AG09319 (cell line): Measurements from ENCODE around the gene REPS1.

Experiments
- DNase-seq: peaks from one replicate; pipeline ENCODE4 v3.0.0-alpha.2; 2010; ENCODE audit warnings: low read depth; ENCODE audit errors: extremely low read depth
- TF ChIP-seq, protein P1 (sequence below): IDR thresholded peaks from 2 replicates; pipeline ENCODE4 v1.5.1; 2011; ENCODE audit warnings: low read depth, mild to moderate bottlenecking, inconsistent platforms, low read length, moderate library complexity

REPS1 gene

DNA sequence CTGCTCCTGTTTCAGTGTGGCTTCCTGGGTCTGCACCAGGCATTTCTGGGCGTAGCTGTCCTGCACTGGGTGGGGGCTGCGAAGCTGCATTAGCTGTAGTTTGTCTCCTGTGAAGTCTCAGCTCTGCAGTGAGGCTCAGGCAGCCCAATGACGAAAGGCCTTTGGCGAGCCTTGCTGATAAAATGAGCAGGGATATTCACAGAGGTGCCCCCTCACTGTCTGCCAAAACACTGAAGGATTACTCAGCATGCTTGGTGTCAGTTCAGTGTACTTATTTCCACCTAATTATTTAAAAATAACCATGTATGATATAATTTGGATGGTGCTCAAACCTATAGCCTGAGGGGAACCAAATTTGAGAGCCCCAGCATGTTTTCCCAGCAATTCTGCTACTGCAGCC is 118.7 kb downstream of the REPS1 start:
- TF ChIP-seq, protein P1, sequence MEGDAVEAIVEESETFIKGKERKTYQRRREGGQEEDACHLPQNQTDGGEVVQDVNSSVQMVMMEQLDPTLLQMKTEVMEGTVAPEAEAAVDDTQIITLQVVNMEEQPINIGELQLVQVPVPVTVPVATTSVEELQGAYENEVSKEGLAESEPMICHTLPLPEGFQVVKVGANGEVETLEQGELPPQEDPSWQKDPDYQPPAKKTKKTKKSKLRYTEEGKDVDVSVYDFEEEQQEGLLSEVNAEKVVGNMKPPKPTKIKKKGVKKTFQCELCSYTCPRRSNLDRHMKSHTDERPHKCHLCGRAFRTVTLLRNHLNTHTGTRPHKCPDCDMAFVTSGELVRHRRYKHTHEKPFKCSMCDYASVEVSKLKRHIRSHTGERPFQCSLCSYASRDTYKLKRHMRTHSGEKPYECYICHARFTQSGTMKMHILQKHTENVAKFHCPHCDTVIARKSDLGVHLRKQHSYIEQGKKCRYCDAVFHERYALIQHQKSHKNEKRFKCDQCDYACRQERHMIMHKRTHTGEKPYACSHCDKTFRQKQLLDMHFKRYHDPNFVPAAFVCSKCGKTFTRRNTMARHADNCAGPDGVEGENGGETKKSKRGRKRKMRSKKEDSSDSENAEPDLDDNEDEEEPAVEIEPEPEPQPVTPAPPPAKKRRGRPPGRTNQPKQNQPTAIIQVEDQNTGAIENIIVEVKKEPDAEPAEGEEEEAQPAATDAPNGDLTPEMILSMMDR = no peak
- no peak for DNase-seq

DNA sequence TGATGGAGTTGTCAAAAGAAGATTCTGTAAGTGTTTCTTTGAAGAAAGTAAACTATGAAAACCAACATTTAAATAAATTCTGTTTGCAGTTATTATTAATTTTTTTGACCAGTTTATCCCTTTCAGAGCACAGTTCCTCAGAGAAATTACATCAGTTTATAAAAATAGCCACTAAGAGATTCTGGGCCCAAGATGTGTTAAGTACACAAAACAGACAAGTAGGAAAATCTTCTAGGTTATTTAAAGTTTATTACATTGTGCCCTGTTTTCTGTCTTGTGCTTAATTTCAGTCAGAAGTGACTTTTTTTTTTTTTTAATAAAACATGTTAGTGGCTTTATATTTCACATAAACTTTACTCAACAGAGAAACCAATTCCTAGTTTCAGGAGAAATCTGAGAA is 119.9 kb downstream of the REPS1 start:
- TF ChIP-seq, protein P1 = no peak
- DNase-seq = no peak

DNA sequence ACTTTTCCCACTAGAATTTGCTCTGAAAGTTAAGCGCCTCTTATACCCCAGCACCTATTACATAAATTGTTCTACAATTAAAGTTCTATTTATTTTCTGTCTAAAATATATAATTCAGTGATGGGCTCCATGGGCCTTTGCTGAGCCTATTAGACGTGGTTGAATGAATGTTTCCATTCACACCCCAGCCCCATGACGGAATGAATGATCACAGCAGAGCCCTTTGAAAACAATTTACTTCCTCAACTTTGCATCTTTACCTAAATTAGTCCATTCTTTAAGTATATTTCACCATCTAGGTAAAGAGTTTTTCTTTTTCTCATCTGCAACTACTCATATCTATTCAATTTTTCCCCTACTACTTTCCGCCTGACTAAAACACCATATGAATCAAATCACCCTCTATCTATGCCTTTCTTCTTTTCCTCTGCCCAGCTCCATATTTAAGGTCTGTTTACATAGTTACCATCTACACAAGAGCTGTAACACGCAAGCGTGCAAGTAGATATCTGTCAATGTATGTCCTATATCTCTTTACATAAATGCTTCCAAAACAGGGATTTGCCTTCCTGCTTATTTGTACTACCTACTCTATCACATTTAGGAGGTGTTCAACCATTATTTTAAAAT is 122.5 kb downstream of the REPS1 start:
- TF ChIP-seq, protein P1 = no peak
- no peak for DNase-seq

DNA sequence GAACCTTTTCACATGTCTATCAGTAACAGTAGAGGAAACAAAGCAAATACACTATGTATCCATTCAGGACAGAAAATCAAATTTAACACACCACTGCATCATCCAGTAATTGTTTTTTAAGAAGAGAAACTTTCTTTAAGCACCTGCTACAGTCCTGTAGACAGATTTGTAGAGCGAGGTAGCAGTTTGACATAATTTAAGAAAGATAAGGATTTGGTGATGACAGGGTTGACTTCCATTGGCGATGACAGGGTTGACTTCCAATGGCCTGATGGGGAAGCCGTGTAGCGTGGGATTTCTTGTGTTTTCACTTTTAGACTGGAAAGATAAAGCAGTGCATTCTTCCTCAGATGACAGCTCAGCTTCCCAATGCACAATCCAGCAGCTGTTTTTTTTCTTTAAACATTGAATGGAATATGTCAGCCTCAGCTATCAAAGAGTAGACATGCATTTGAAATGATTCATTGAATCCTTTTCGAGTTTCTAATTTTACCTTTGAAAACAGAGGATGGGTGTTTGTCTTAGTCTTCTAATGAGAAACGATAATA is 123.6 kb downstream of the REPS1 start:
- DNase-seq = no peak
- TF ChIP-seq, protein P1 = no peak

DNA sequence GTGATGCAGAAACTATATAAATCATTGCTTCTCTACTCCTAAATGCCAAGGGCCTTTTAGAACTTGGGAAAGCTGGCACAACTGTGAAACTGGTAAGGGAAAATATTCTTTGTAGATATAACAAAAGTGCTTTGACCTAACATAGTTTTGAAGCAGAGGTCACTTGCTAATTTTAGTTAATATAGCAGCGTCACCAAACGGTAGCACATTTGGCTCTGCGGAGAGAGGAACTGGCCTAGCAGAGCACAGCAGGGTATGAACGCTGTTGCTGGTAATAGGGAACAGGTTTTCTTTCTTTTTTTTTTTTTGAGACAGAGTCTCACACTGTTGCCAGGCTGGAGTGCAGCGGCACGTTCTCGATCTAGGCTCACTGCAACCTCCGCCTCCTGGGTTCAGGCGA is 124.7 kb downstream of the REPS1 start:
- no peak for DNase-seq

DNA sequence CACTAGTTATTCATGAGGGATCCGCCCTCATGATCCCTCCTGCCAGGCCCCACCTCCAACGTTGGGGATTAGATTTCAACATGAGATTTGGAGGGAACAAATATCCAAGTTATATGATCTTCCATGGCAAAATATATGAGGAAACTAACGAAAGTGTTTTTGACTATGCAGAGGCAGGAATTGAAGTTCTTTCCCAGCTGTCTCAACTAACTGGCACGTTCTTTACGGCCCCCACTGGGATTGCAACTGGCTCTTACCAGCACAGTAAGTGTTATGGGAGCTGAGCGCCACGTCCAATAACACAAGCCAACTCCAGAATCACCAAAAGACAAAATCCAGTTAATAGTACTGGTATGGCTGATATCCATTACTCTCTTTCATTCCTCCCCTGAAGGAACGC is 125.6 kb downstream of the REPS1 start:
- DNase-seq = no peak
- TF ChIP-seq, protein P1 = no peak

More for the DNA sequence above, 124.7 kb downstream of the REPS1 start:
- TF ChIP-seq, protein P1 = no peak

DNA sequence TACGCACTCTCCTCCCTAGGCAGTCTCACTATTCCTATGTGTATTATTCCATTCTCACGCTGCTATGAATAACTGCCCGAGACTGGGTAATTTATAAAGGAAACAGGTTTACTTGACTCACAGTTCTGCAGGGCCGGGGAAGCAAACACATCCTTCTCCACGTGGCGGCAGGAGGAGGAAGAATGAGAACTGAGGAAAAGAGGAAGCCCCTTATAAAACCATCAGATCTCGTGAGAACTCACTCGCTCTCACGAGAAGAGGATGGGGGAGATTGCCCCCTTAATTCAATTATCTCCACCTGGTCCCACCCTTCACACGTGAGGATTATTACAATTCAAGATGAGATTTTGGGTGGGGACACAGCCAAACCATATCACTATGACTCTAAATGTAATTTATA is 130.3 kb downstream of the REPS1 start:
- TF ChIP-seq, protein P1 = no peak
- DNase-seq = no peak
